OCI-LY7 (cell line): Measurements from ENCODE around the gene ABHD17A. TPM values are rescaled to one million over a fixed set of nuclear protein-coding genes. Genes with fewer than 3 reads are reported as not detected.

Experiments used
- BruUV-seq: library from RNA; stranded (reverse); fragments of 400-500 nt; replicated peaks from 2 replicates; lab custom pipeline; 2021; lab: Mats Ljungman, UMichigan
- CTCF ChIA-PET: fragments of 300-600 bp; sonication (Branson Sonifier 250); formaldehyde crosslinking; loops from one replicate; lab custom pipeline; 2022; ENCODE audit warnings: antibody characterized with exemption; ENCODE audit not compliant: unreplicated experiment; lab: Charles Lee
- POLR2A ChIA-PET: fragments of 300-600 bp; sonication (Branson Sonifier 250); formaldehyde crosslinking; loops from one replicate; lab custom pipeline; 2022; ENCODE audit warnings: antibody characterized with exemption; lab: Charles Lee
- DNase-seq: peaks from one replicate; pipeline ENCODE4 v3.0.0-alpha.2; 2015; ENCODE audit warnings: low spot score
- H2AFZ ChIP-seq: fragments of 200-600 bp; sonication (generic), shearing (Covaris generic); 2 replicates; pipeline ENCODE4 v1.6.1; 2014; ENCODE audit warnings: mild to moderate bottlenecking, antibody characterized with exemption, low read length, moderate library complexity
- H3K27ac ChIP-seq: fragments of 200-600 bp; sonication (generic); 2 replicates; pipeline ENCODE4 v1.5.1; 2014; ENCODE audit warnings: mixed run types, low read depth, mild to moderate bottlenecking, moderate library complexity, low read length, inconsistent platforms; ENCODE audit not compliant: poor library complexity, severe bottlenecking
- H3K36me3 ChIP-seq: fragments of 200-600 bp; sonication (generic); 2 replicates; pipeline ENCODE4 v1.6.1; 2014; ENCODE audit warnings: mild to moderate bottlenecking, antibody characterized with exemption, low read length, moderate library complexity, mixed read lengths; ENCODE audit not compliant: insufficient read depth
- H3K4me1 ChIP-seq: fragments of 200-600 bp; sonication (generic); 2 replicates; pipeline ENCODE4 v1.5.1; 2014; ENCODE audit warnings: mild to moderate bottlenecking, low read length; ENCODE audit not compliant: insufficient read depth, poor library complexity, severe bottlenecking
- H3K4me2 ChIP-seq: fragments of 200-600 bp; sonication (generic); 2 replicates; pipeline ENCODE4 v1.6.1; 2014; ENCODE audit warnings: mild to moderate bottlenecking, low read length
- H3K4me3 ChIP-seq: fragments of 200-600 bp; sonication (generic); 2 replicates; pipeline ENCODE4 v1.5.1; 2014; ENCODE audit warnings: mild to moderate bottlenecking, low read depth, low read length; ENCODE audit not compliant: poor library complexity, severe bottlenecking
- H3K79me2 ChIP-seq: fragments of 200-600 bp; sonication (generic); 2 replicates; pipeline ENCODE4 v1.6.1; 2016; ENCODE audit warnings: low read depth, mild to moderate bottlenecking, low read length, moderate library complexity, mixed read lengths; ENCODE audit not compliant: insufficient read depth
- H3K9me2 ChIP-seq: fragments of 200-600 bp; sonication (generic); 2 replicates; pipeline ENCODE4 v1.6.1; 2016; ENCODE audit warnings: mild to moderate bottlenecking, low read length, mixed read lengths; ENCODE audit not compliant: insufficient read depth
- H3K9me3 ChIP-seq: fragments of 200-600 bp; sonication (generic); 2 replicates; pipeline ENCODE4 v1.6.1; 2014; ENCODE audit warnings: mild to moderate bottlenecking, mixed run types, low read length, mixed read lengths
- H4K20me1 ChIP-seq: fragments of 200-600 bp; sonication (generic); 2 replicates; pipeline ENCODE4 v1.6.1; 2014; ENCODE audit warnings: mild to moderate bottlenecking, antibody characterized with exemption, low read length, moderate library complexity, mixed read lengths; ENCODE audit not compliant: insufficient read depth
- CTCF ChIP-seq: fragments of 200-600 bp; sonication (generic); conservative IDR thresholded peaks from 2 replicates; pipeline ENCODE4 v1.5.1; 2014; ENCODE audit warnings: mild to moderate bottlenecking, antibody characterized with exemption, low read length, moderate library complexity, mixed read lengths
- EZH2phosphoT487 ChIP-seq: fragments of 200-600 bp; sonication (generic); IDR thresholded peaks from 2 replicates; pipeline ENCODE4 v1.6.1; 2018; ENCODE audit warnings: low read depth, borderline replicate concordance, mild to moderate bottlenecking, mixed run types, antibody characterized with exemption, low read length, moderate library complexity, mixed read lengths
- intact Hi-C: fragments of 100-400 bp; cut with micrococcal nuclease; formaldehyde crosslinking; loops from one replicate; pipeline ENCODE4 v1.10.0; 2022; ENCODE audit not compliant: unreplicated experiment
- total RNA-seq, 2 experiments: library from RNA; depleted of rRNA in 1 of 2; stranded (reverse); fragments of >200 nt in 1 of 2; shearing (Covaris generic) in 1 of 2; gene quantifications; 2 replicates each; pipeline ENCODE4 v1.2.3, GENCODE V29; 2014 to 2022

Gene ABHD17A
- total RNA-seq, 2 experiments from 2014 or later = 71.3 to 130 TPM

- peaks cover 37% of the 10 kb centered on the region for H3K79me2 ChIP-seq
- H2AFZ ChIP-seq = peak overlapping the region; percentile 61; the same call in 1 of the 2 replicates
- no peak for DNase-seq
These were observed 19.5 kb upstream of the ABHD17A start for GRCh38 chr19:1904860-1905109.

GRCh38 chr19:1902923-1903322 lies 17.6 kb upstream of the ABHD17A start:
- ChIA-PET CTCF (no interaction called here), POLR2A (interaction anchor here (0.5 to 1.5 kb wide), 3 partner anchors 8 to 180 kb away, joined by 3 to 4 read pairs (median 4); no protein-coding TSS in a partner anchor)
- DNase-seq = no peak
- intact Hi-C loops = loop anchor here (10.0 kb wide), 1 partner anchor 182 kb away; no protein-coding TSS in a partner anchor
- Histone ChIP-seq H3K4me2 (peak overlapping the region; percentile 84), H3K9me3 (no peaks in the 10 kb centered on the region), H3K9me2 (no peaks in the 10 kb centered on the region), H2AFZ (peak overlapping the region; percentile 22; the same call in 1 of the 2 replicates), H3K36me3 (peaks cover 6% of the 10 kb centered on the region; the same call in 1 of the 2 replicates), H3K4me3 (peak overlapping the region; percentile 71), H3K4me1 (peaks cover 38% of the 10 kb centered on the region), H3K79me2 (peaks cover 22% of the 10 kb centered on the region), H4K20me1 (peaks cover 5% of the 10 kb centered on the region; the same call in 1 of the 2 replicates), H3K27ac (peak overlapping the region; percentile 97)
- BruUV-seq = no TSS peak
- TF ChIP-seq EZH2phosphoT487 = no peak
- no peak for TF ChIP-seq CTCF

More at GRCh38 chr19:1904860-1905109, 19.5 kb upstream of the ABHD17A start:
- H3K36me3 ChIP-seq = peaks cover 8% of the 10 kb centered on the region; the same call in 1 of the 2 replicates
- peak overlapping the region; percentile 97 for H3K27ac ChIP-seq
- H3K9me2 ChIP-seq = no peaks in the 10 kb centered on the region
- no peak for TF ChIP-seq CTCF
- TF ChIP-seq EZH2phosphoT487 = no peak
- no TSS peak for BruUV-seq
- ChIA-PET CTCF (no interaction called here), POLR2A (interaction anchor here (0.8 to 1.2 kb wide), 4 partner anchors 10 to 40 kb away, joined by 3 read pairs; no protein-coding TSS in a partner anchor)
- H3K4me1 ChIP-seq = peaks cover 32% of the 10 kb centered on the region
- intact Hi-C loops = loop anchor here (1.0 to 10.0 kb wide), 4 partner anchors 7 to 180 kb away; no protein-coding TSS in a partner anchor
- peak overlapping the region; percentile 84 for H3K4me2 ChIP-seq
- peaks cover 5% of the 10 kb centered on the region for H4K20me1 ChIP-seq
- H3K9me3 ChIP-seq = no peaks in the 10 kb centered on the region
- H3K4me3 ChIP-seq = peak overlapping the region; percentile 71

- H3K79me2 ChIP-seq = peaks cover 12% of the 10 kb centered on the region
- no TSS peak for BruUV-seq
- POLR2A ChIA-PET = interaction anchor here (0.6 kb wide), 1 partner anchor 29 kb away, joined by 3 read pairs; no protein-coding TSS in a partner anchor
- peaks cover 4% of the 10 kb centered on the region; the same call in 1 of the 2 replicates for H3K36me3 ChIP-seq
- H4K20me1 ChIP-seq = peaks cover 5% of the 10 kb centered on the region; the same call in 1 of the 2 replicates
- H3K4me1 ChIP-seq = peaks cover 47% of the 10 kb centered on the region
- no peaks in the 10 kb centered on the region for H3K9me2 ChIP-seq
- H2AFZ ChIP-seq = no peak overlapping the region
- no peaks in the 10 kb centered on the region for H3K9me3 ChIP-seq
- intact Hi-C loops = loop anchor here (10.0 kb wide), 1 partner anchor 183 kb away; no protein-coding TSS in a partner anchor
- no peak overlapping the region for H3K4me3 ChIP-seq
- no peak overlapping the region for H3K27ac ChIP-seq
- H3K4me2 ChIP-seq = no peak overlapping the region
- no peak for TF ChIP-seq EZH2phosphoT487
- no peak for TF ChIP-seq CTCF
- CTCF ChIA-PET = no interaction called here
- no peak for DNase-seq
These were observed 16.7 kb upstream of the ABHD17A start for GRCh38 chr19:1901940-1902404.
